ENCODE measurements around the gene PSMB3.
A peak's percentile ranks its signal among the peaks of the same experiment; 100 is the strongest.

Gene PSMB3

GRCh38 chr17:38705803-38706504 lies 46.6 kb upstream of the PSMB3 start (continued):
- peak; percentile 92 for TF ChIP-seq ZEB2 (tag by site-specific recombination; IDR thresholded peaks at IDR 0.05)
- TF ChIP-seq ZNF677 (tag by site-specific recombination; IDR thresholded peaks at IDR 0.05), result no peak
- no peak for TF ChIP-seq PRDM1 (tag by site-specific recombination; IDR thresholded peaks at IDR 0.05)
- no peak for TF ChIP-seq ZNF518A (tag by site-specific recombination; conservative IDR thresholded peaks at IDR 0.05; ENCODE audit: low read depth)
- TF ChIP-seq KLF16 (tag by site-specific recombination; IDR thresholded peaks at IDR 0.05), result peak; percentile 47; the same call in 1 of the 2 replicates
- peak; percentile 30; the same call in 1 of the 2 replicates for TF ChIP-seq KLF7 (tag by site-specific recombination; IDR thresholded peaks at IDR 0.05; ENCODE audit: borderline replicate concordance)
- TF ChIP-seq ZNF645 (tag by site-specific recombination; IDR thresholded peaks at IDR 0.05), result no peak
- peak; percentile 86 for TF ChIP-seq ZIC2 (tag by site-specific recombination; IDR thresholded peaks at IDR 0.05)
- no peak for TF ChIP-seq ELK4 (IDR thresholded peaks at IDR 0.05; ENCODE audit: borderline replicate concordance, low read depth, low read length)
- TF ChIP-seq MEIS1 (CRISPR knock-in tag; IDR thresholded peaks at IDR 0.05; ENCODE audit: borderline replicate concordance), result no peak
- TF ChIP-seq ZNF571 (tag by site-specific recombination; IDR thresholded peaks at IDR 0.05), result no peak
- TF ChIP-seq GLIS1 (tag by site-specific recombination; IDR thresholded peaks at IDR 0.05), result peak; percentile 84
- no peak for TF ChIP-seq ZNF354C (tag by site-specific recombination; IDR thresholded peaks at IDR 0.05; ENCODE audit: borderline replicate concordance, low read depth)
- TF ChIP-seq PRDM4 (tag by site-specific recombination; IDR thresholded peaks at IDR 0.05), result no peak
- TF ChIP-seq PRDM2 (tag by site-specific recombination; IDR thresholded peaks at IDR 0.05; ENCODE audit: borderline replicate concordance), result no peak
- TF ChIP-seq ZBTB26 (tag by site-specific recombination; optimal IDR thresholded peaks at IDR 0.05), result peak; percentile 66
- TF ChIP-seq ZNF692 (tag by site-specific recombination; IDR thresholded peaks at IDR 0.05), result 0 out of 2 replicates have a peak, but pooled peaks have one; percentile 35
- peak; percentile 91 for TF ChIP-seq ZBTB20 (tag by site-specific recombination; IDR thresholded peaks at IDR 0.05)
- TF ChIP-seq GLI2 (tag by site-specific recombination; IDR thresholded peaks at IDR 0.05; ENCODE audit: borderline replicate concordance, low read depth), result no peak
- TF ChIP-seq HOXA7 (CRISPR knock-in tag; IDR thresholded peaks at IDR 0.05; ENCODE audit: borderline replicate concordance), result no peak

Measured in HEK293 (cell line).